ENCODE data around the gene CLDN6.

DNA sequence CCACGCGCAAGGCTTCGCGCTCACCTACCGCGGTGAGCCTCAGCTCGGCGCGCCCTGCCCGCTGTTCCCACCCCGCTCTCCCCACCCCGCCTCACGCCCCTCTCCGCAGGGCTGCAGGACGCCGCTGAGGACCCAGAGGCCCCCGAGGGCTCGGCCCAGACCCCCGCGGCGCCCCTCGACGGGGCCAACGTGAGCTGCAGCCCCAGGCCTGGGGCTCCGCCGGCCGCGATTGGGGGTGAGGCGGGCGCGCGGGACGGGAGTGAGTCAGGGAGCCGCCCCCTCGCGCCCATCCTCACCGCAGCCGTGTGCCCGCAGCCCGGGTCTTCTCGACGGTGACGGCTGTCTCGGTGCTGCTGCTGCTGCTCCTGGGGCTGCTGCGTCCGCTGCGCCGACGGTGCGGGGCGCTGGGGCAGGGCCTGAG, 50.8 kb downstream of the CLDN6 start:
- TF ChIP-seq CTCF (IDR thresholded peaks at IDR 0.05) = no peak
- no peak for TF ChIP-seq POLR2A (IDR thresholded peaks at IDR 0.05)
- TF ChIP-seq EP300 (IDR thresholded peaks at IDR 0.05) = no peak

Data from ovary (tissue), 3 donors.